OCI-LY3 (cell line): ENCODE results near the gene MAPK8IP2.
"Not testable (repeated sequence)": the region's sequence is repeated elsewhere in the genome, so short reads cannot be mapped to it uniquely, and the experiment has no call there.

ENCODE experiments used
- H2AFZ ChIP-seq: fragments of 200-600, 300-600 bp; shearing (Covaris generic); 2 replicates; pipeline ENCODE4 v1.6.0; 2014; ENCODE audit warnings: antibody characterized with exemption, low read depth, low read length
- H3K27ac ChIP-seq: fragments of 200-600, 300-600 bp; sonication (generic); 2 replicates; pipeline ENCODE4 v1.5.1; 2014; ENCODE audit warnings: mild to moderate bottlenecking, low read length, moderate library complexity, mixed read lengths
- H3K27me3 ChIP-seq: fragments of 200-600, 300-600 bp; sonication (generic); 2 replicates; pipeline ENCODE4 v1.6.1; 2014; ENCODE audit warnings: low read depth, low read length, mixed read lengths
- H3K36me3 ChIP-seq: fragments of 200-600, 300-600 bp; sonication (generic); replicated peaks from 2 replicates; pipeline ENCODE3; 2014; ENCODE audit warnings: low read depth, low read length, mixed read lengths
- H3K4me1 ChIP-seq: fragments of 300-600, 200-600 bp; sonication (generic); 2 replicates; pipeline ENCODE4 v1.6.1; 2014; ENCODE audit warnings: low read length, mixed read lengths
- H3K4me2 ChIP-seq: fragments of 200-600, 300-600 bp; sonication (generic); 2 replicates; pipeline ENCODE4 v1.6.1; 2014; ENCODE audit warnings: low read length, mixed read lengths
- H3K4me3 ChIP-seq: fragments of 300-600, 200-600 bp; sonication (generic); 2 replicates; pipeline ENCODE4 v1.5.1; 2014; ENCODE audit warnings: antibody characterized with exemption, mild to moderate bottlenecking, low read length, moderate library complexity
- H3K79me2 ChIP-seq: fragments of 300-600, 200-600 bp; shearing (Covaris generic); 2 replicates; pipeline ENCODE4 v1.6.1; 2014; ENCODE audit warnings: mild to moderate bottlenecking, low read length, mixed read lengths
- H3K9ac ChIP-seq: fragments of 300-600, 200-600 bp; shearing (Covaris generic); 2 replicates; pipeline ENCODE4 v1.6.0; 2014; ENCODE audit warnings: mild to moderate bottlenecking, low read length, moderate library complexity
- H3K9me3 ChIP-seq: fragments of 200-600, 300-600 bp; shearing (Covaris generic); 2 replicates; pipeline ENCODE4 v1.6.1; 2014; ENCODE audit warnings: low read length, mixed read lengths; ENCODE audit not compliant: insufficient read depth
- H4K20me1 ChIP-seq: fragments of 200-600, 300-600 bp; sonication (generic); 2 replicates; pipeline ENCODE4 v1.6.1; 2016; ENCODE audit warnings: low read length, mixed read lengths; ENCODE audit not compliant: insufficient read depth
- CTCF ChIP-seq: fragments of 200-600, 300-600 bp; sonication (generic); IDR thresholded peaks from 2 replicates; pipeline ENCODE4 v1.5.1; 2014; ENCODE audit warnings: antibody characterized with exemption, low read length, low read depth
- EZH2phosphoT487 ChIP-seq: fragments of 200-600 bp; shearing (Covaris generic); IDR thresholded peaks from 2 replicates; pipeline ENCODE4 v1.6.1; 2018; ENCODE audit warnings: antibody characterized with exemption, mixed run types, low read depth

MAPK8IP2 gene

GRCh38 chr22:50640857-50641647, 40.5 kb downstream of the MAPK8IP2 start:
- Histone ChIP-seq H3K27ac (no peak overlapping the region), H3K36me3 (no peaks in the 10 kb centered on the region), H4K20me1 (no peaks in the 10 kb centered on the region), H3K9me3 (no peaks in the 10 kb centered on the region), H3K9ac (no peak overlapping the region), H3K4me1 (no peaks in the 10 kb centered on the region), H3K79me2 (no peaks in the 10 kb centered on the region), H3K4me2 (no peak overlapping the region), H2AFZ (no peak overlapping the region), H3K4me3 (no peak overlapping the region), H3K27me3 (peaks cover 22% of the 10 kb centered on the region)
- TF ChIP-seq CTCF = no peak
- no peak for TF ChIP-seq EZH2phosphoT487

- no peaks in the 10 kb centered on the region for H3K36me3 ChIP-seq
- no peaks in the 10 kb centered on the region for H3K9me3 ChIP-seq
- no peak overlapping the region for H3K4me2 ChIP-seq
- H4K20me1 ChIP-seq = no peaks in the 10 kb centered on the region
- TF ChIP-seq EZH2phosphoT487 (no peak), CTCF (no peak)
- no peak overlapping the region for H2AFZ ChIP-seq
- no peak overlapping the region for H3K4me3 ChIP-seq
- no peaks in the 10 kb centered on the region for H3K79me2 ChIP-seq
- H3K4me1 ChIP-seq = no peaks in the 10 kb centered on the region
- no peak overlapping the region for H3K27ac ChIP-seq
- no peak overlapping the region for H3K9ac ChIP-seq
- peaks cover 22% of the 10 kb centered on the region for H3K27me3 ChIP-seq
These were observed 41.4 kb downstream of the MAPK8IP2 start for GRCh38 chr22:50641696-50642607.

DNA sequence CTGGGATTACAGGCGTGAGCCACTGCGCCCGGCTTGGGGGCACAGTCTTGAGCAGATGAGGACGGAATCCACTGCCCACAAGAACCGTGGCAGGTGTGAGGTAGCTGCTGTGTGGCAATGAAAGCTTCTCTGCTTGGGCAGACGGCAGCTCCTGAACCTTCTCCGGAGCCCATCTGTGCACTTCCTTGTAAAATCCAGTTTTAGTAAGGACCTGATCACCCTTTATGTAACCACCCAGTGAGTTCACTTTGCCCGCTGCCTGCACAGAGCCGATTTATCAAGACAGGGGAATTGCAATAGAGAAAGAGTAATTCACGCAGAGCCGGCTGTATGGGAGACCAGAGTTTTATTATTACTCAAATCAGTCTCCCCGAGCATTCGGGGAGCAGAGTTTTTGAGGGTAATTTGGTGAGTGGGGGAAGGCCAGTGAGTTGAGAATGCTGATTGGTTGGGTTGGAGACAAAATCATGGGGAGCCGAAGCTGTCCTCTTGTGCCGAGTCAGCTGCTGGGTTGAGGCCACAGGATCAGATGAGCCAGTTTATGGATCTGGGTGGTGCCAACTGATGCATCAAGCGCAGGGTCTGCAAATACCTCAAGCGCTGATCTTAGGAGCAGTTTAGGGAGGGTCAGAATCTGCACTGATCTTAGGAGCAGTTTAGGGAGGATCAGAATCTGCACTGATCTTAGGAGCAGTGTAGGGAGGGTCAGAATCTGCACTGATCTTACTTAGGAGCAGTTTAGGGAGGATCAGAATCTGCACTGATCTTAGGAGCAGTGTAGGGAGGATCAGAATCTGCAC, 42.6 kb downstream of the MAPK8IP2 start:
- not testable (repeated sequence) for H3K27ac ChIP-seq, H2AFZ ChIP-seq, H3K9ac ChIP-seq, H3K9me3 ChIP-seq, H3K36me3 ChIP-seq, H3K79me2 ChIP-seq, H3K4me3 ChIP-seq, H3K4me1 ChIP-seq, H4K20me1 ChIP-seq, H3K4me2 ChIP-seq
- H3K27me3 ChIP-seq = peaks cover 22% of the 10 kb centered on the region

DNA sequence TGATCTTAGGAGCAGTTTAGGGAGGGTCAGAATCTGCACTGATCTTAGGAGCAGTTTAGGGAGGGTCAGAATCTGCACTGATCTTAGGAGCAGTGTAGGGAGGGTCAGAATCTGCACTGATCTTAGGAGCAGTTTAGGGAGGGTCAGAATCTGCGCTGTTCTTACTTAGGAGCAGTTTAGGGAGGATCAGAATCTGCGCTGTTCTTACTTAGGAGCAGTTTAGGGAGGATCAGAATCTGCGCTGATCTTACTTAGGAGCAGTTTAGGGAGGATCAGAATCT, 43.2 kb downstream of the MAPK8IP2 start:
- not testable (repeated sequence) for H3K36me3 ChIP-seq, H2AFZ ChIP-seq, H3K4me2 ChIP-seq, H4K20me1 ChIP-seq, H3K9ac ChIP-seq, H3K79me2 ChIP-seq, H3K4me3 ChIP-seq, H3K4me1 ChIP-seq, H3K27ac ChIP-seq, H3K9me3 ChIP-seq
- peaks cover 22% of the 10 kb centered on the region for H3K27me3 ChIP-seq
